ENCODE data around the gene HDAC10. TPM values are rescaled to one million over a fixed set of nuclear protein-coding genes. Genes with fewer than 3 reads are reported as not detected.

Gene HDAC10
- total RNA-seq, 2 donors from 2014 or later, result 40.5 to 59.1 TPM

GRCh38 chr22:50202130-50202666 is 48.9 kb downstream of the HDAC10 start:
- H3K9me3 ChIP-seq, result no peaks in the 10 kb centered on the region
- no peaks in the 10 kb centered on the region for H3K27me3 ChIP-seq
- no peaks in the 10 kb centered on the region for H3K36me3 ChIP-seq
- intact Hi-C loops (cut with DNase I), result no loop called here
- DNase-seq, result no peak
- H3K27ac ChIP-seq, result no peak overlapping the region
- H3K9ac ChIP-seq (ENCODE audit: low read depth in 2 of 2, low read length in 2 of 2), result peak overlapping the region; percentile 82 to 83
- TF ChIP-seq CTCF (IDR thresholded peaks at IDR 0.05), result no peak
- H3K4me1 ChIP-seq, result peaks cover 7% of the 10 kb centered on the region
- peak overlapping the region; percentile 91 for H3K4me3 ChIP-seq

- no peaks in the 10 kb centered on the region for H3K36me3 ChIP-seq
- intact Hi-C loops (cut with DNase I), result no loop called here
- peak overlapping the region; percentile 91 for H3K4me3 ChIP-seq
- peak overlapping the region; percentile 82 to 83 for H3K9ac ChIP-seq (ENCODE audit: low read depth in 2 of 2, low read length in 2 of 2)
- H3K27ac ChIP-seq, result no peak overlapping the region
- H3K9me3 ChIP-seq, result no peaks in the 10 kb centered on the region
- H3K27me3 ChIP-seq, result no peaks in the 10 kb centered on the region
- H3K4me1 ChIP-seq, result peaks cover 7% of the 10 kb centered on the region
- no peak for TF ChIP-seq CTCF (IDR thresholded peaks at IDR 0.05)
- peak; percentile 45 for DNase-seq
These were observed 49.6 kb downstream of the HDAC10 start for GRCh38 chr22:50201191-50202129.

GRCh38 chr22:50200461-50201190 is 50.4 kb downstream of the HDAC10 start, which contains the start of gene SELENOO:
Gene SELENOO (plus strand): TSS chr22:50201011. CDS start chr22:50201037, 26 bp downstream.
- TF ChIP-seq CTCF (IDR thresholded peaks at IDR 0.05), result no peak
- no peaks in the 10 kb centered on the region for H3K27me3 ChIP-seq

GRCh38 chr22:50199829-50200460 is 51.1 kb downstream of the HDAC10 start:
- Histone ChIP-seq H3K9ac (ENCODE audit: low read depth in 2 of 2, low read length in 2 of 2) (peak overlapping the region; percentile 28 to 83), H3K4me3 (peak overlapping the region; percentile 91), H3K9me3 (no peaks in the 10 kb centered on the region), H3K36me3 (peaks cover 2% of the 10 kb centered on the region), H3K27ac (peak overlapping the region; percentile 65), H3K4me1 (peaks cover 7% of the 10 kb centered on the region), H3K27me3 (no peaks in the 10 kb centered on the region)
- intact Hi-C loops (cut with DNase I), result no loop called here
- no peak for TF ChIP-seq CTCF (IDR thresholded peaks at IDR 0.05)
- DNase-seq, result no peak

More at GRCh38 chr22:50200461-50201190, 50.4 kb downstream of the HDAC10 start, which contains the start of gene SELENOO:
- peak; percentile 91 for DNase-seq
- peak within 1 kb of the TSS; percentile 91 for H3K4me3 ChIP-seq
- H3K9ac ChIP-seq (ENCODE audit: low read depth in 2 of 2, low read length in 2 of 2), result peak within 1 kb of the TSS; percentile 82 to 83
- H3K4me1 ChIP-seq, result peaks cover 7% of the 10 kb centered on the region
- peak within 1 kb of the TSS; percentile 65 for H3K27ac ChIP-seq
- intact Hi-C loops (cut with DNase I), result no loop called here
- H3K9me3 ChIP-seq, result no peaks in the 10 kb centered on the region
- H3K36me3 ChIP-seq, result no peaks in the 10 kb centered on the region

GRCh38 chr22:50199251-50199721 is 51.8 kb downstream of the HDAC10 start:
- H3K4me1 ChIP-seq, result peaks cover 7% of the 10 kb centered on the region
- TF ChIP-seq CTCF (IDR thresholded peaks at IDR 0.05), result no peak
- no peak overlapping the region for H3K9ac ChIP-seq (ENCODE audit: low read depth in 2 of 2, low read length in 2 of 2)
- H3K36me3 ChIP-seq, result peaks cover 7% of the 10 kb centered on the region
- H3K27me3 ChIP-seq, result no peaks in the 10 kb centered on the region
- H3K27ac ChIP-seq, result no peak overlapping the region
- H3K9me3 ChIP-seq, result no peaks in the 10 kb centered on the region
- intact Hi-C loops (cut with DNase I), result no loop called here
- DNase-seq, result no peak
- no peak overlapping the region for H3K4me3 ChIP-seq
